ENCODE data around the gene FGD6.

Gene FGD6

GRCh38 chr12:95204141-95204866 lies 13.0 kb downstream of the FGD6 start:
- DNase-seq (ENCODE audit: extremely low spot score), result no peak
- POLR2A ChIA-PET, result no interaction called here
- CTCF ChIA-PET, result interaction anchor here (1.5 to 3.9 kb wide), 3 partner anchors 11 to 87 kb away, joined by 4 to 13 read pairs (median 6); partner anchors contain the start of genes FGD6 and VEZT
- no peak for TF ChIP-seq CTCF (IDR thresholded peaks at IDR 0.05; ENCODE audit: control extremely low read depth, extremely low read depth, low read depth, missing control alignments)

- DNase-seq (ENCODE audit: extremely low spot score), result no peak
- ChIA-PET CTCF (interaction anchor here (1.5 kb wide), 1 partner anchor 12 kb away, joined by 4 read pairs; no protein-coding TSS in a partner anchor), POLR2A (no interaction called here)
- no peak for TF ChIP-seq CTCF (IDR thresholded peaks at IDR 0.05; ENCODE audit: control extremely low read depth, extremely low read depth, low read depth, missing control alignments)
Measured at GRCh38 chr12:95203487-95204030, 13.7 kb downstream of the FGD6 start.

- no peak for TF ChIP-seq CTCF (IDR thresholded peaks at IDR 0.05; ENCODE audit: control extremely low read depth, extremely low read depth, low read depth, missing control alignments)
- CTCF ChIA-PET, result interaction anchor here (1.0 to 3.9 kb wide), 3 partner anchors 7 to 86 kb away, joined by 3 to 19 read pairs (median 3); no protein-coding TSS in a partner anchor
- no peak for DNase-seq (ENCODE audit: extremely low spot score)
- POLR2A ChIA-PET, result interaction anchor here (0.6 to 0.7 kb wide), 2 partner anchors 23 to 56 kb away, joined by 3 to 5 read pairs; no protein-coding TSS in a partner anchor
Measured at GRCh38 chr12:95202691-95203486, 14.4 kb downstream of the FGD6 start.

- CTCF ChIA-PET, result interaction anchor here (2.7 to 3.9 kb wide), 3 partner anchors 9 to 14 kb away, joined by 8 to 22 read pairs (median 19); no protein-coding TSS in a partner anchor
Measured at GRCh38 chr12:95201056-95201670, 16.1 kb downstream of the FGD6 start.

GRCh38 chr12:95200128-95200894 lies 17.0 kb downstream of the FGD6 start:
- POLR2A ChIA-PET, result no interaction called here
- no peak for TF ChIP-seq CTCF (IDR thresholded peaks at IDR 0.05; ENCODE audit: control extremely low read depth, extremely low read depth, low read depth, missing control alignments)
- DNase-seq (ENCODE audit: extremely low spot score), result no peak
- CTCF ChIA-PET, result interaction anchor here (1.4 to 3.9 kb wide), 6 partner anchors 9 to 334 kb away, joined by 4 to 22 read pairs (median 14); partner anchors contain the start of genes FGD6 and VEZT

More at GRCh38 chr12:95201056-95201670, 16.1 kb downstream of the FGD6 start:
- POLR2A ChIA-PET, result interaction anchor here (0.5 to 0.6 kb wide), 2 partner anchors 24 to 333 kb away, joined by 4 to 5 read pairs; no protein-coding TSS in a partner anchor
- no peak for DNase-seq (ENCODE audit: extremely low spot score)
- TF ChIP-seq CTCF (IDR thresholded peaks at IDR 0.05; ENCODE audit: control extremely low read depth, extremely low read depth, low read depth, missing control alignments), result no peak
